GM12872 (cell line): ENCODE data around the gene AUTS2.

Experiments
- TF ChIP-seq, protein P1 (sequence below): IDR thresholded peaks from 3 replicates; pipeline ENCODE4 v1.5.1; 2011; ENCODE audit warnings: low read depth, mild to moderate bottlenecking, low read length, moderate library complexity; ENCODE audit not compliant: insufficient read depth

AUTS2 gene

DNA sequence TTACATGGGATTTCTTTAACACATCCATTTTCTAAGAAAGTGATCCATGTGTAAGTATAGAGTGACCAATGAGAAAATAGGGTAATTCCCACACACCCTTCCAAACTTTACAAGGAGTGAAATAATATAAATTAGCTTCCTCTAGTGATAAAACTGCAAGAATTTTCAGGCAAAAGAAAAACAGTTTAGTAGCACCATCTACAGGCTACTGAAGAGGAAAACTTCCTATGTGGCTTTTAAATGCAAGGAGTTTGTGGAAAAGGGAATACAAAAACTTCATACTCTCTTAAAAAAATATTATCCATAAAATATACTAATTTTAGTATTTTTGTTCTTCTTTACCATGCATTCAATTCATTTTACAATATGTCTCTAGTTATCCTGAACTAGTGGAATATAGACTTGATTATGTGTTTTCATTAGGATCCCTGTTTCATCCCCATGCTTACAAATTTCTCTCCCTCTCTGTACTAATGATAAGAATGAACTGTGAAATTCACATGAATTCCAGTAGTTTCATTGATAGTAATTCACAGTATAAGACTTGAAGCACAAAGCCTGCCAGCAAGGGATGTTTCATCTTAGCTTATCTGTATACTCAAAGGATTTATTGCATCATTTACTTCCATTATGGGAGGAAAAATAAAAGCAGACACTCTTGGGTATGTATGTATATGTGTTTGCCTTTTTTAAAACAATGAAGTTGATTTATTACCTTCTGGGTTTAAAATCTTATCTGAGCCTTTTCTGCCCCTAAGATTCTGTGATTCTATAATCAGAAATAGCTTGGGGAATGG, 442.9 kb downstream of the AUTS2 start:
- TF ChIP-seq, protein P1, sequence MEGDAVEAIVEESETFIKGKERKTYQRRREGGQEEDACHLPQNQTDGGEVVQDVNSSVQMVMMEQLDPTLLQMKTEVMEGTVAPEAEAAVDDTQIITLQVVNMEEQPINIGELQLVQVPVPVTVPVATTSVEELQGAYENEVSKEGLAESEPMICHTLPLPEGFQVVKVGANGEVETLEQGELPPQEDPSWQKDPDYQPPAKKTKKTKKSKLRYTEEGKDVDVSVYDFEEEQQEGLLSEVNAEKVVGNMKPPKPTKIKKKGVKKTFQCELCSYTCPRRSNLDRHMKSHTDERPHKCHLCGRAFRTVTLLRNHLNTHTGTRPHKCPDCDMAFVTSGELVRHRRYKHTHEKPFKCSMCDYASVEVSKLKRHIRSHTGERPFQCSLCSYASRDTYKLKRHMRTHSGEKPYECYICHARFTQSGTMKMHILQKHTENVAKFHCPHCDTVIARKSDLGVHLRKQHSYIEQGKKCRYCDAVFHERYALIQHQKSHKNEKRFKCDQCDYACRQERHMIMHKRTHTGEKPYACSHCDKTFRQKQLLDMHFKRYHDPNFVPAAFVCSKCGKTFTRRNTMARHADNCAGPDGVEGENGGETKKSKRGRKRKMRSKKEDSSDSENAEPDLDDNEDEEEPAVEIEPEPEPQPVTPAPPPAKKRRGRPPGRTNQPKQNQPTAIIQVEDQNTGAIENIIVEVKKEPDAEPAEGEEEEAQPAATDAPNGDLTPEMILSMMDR, result no peak; the same call in 2 of the 3 replicates

DNA sequence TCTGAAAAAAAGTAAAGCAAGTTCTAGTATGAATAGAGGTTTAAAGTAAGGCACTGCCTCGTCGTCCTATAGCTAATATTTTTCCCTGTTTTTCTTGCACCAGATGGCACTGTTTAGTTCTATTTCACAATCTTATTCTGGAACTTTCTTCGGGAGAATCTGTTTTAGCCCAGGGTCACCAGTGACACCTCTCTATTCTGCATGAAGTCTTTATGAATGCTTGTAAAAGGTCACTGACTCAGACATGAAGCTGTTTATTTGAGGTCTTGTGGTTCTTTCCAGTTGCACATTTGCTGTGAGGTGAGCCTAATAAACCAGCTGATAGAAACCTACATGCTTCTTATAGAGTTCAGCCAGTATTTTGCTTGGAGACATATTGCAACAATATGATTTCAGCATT, 444.3 kb downstream of the AUTS2 start:
- TF ChIP-seq, protein P1, result no peak

- TF ChIP-seq, protein P1, result no peak
Observed at GRCh38 chr7:70043015-70043538, 444.8 kb downstream of the AUTS2 start.

DNA sequence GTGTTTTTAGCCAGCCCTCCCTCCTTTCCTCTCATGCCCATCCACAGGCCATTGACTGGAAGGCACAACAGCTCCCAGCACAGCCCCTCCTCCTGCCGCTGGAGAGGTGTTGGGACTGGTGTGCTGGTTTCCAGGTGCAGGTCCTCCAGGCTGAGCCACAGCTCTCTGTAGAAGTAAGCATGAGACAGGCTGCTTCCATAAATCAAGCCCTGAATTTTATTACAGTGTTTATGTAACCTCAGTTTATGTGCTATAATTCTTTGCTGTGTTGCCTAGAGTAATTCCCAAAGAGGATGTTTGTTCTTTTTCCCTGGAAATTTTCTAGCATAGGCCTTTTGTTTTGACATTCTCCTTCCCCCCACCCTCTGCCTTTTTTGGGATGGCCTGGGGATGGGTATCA, 445.8 kb downstream of the AUTS2 start:
- TF ChIP-seq, protein P1, result no peak

DNA sequence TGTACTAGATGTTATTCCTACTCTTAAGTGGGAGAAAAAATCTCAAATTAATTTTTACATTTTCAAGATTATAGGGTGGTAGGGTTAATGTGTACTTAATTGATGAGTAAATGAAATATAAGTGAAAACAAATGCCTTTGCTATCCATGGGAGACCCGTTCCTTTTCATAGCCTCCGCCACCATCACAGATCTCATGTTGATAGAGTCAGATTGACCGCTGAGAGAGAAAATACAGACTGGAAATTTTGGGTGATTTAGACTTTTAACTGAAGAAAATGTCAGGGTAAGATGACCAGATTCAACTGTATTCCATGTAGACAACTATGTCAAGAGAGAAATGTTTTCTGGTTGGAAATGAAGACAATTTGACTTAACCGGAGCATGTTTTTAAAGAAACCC, 446.2 kb downstream of the AUTS2 start:
- TF ChIP-seq, protein P1, result no peak

- TF ChIP-seq, protein P1, result no peak
Observed at GRCh38 chr7:70044981-70045380, 446.7 kb downstream of the AUTS2 start.

- TF ChIP-seq, protein P1, result no peak
Observed at GRCh38 chr7:70047384-70047783, 449.1 kb downstream of the AUTS2 start.
